Stimulated activated CD4-positive, alpha-beta T cell treated with anti-CD3 and anti-CD28 coated beads, Interleukin-4, amount 100 ng/mL, for 48 hours (primary cell): Measurements from ENCODE around the gene MELTF.
A peak's percentile ranks its signal among the peaks of the same experiment; 100 is the strongest.

ENCODE experiments used
- DNase-seq, 2 donors: peaks; one replicate each; pipeline ENCODE4 v3.0.0-alpha.2; 2020; ENCODE audit warnings: low read depth in 2 of 2

Gene MELTF

DNA sequence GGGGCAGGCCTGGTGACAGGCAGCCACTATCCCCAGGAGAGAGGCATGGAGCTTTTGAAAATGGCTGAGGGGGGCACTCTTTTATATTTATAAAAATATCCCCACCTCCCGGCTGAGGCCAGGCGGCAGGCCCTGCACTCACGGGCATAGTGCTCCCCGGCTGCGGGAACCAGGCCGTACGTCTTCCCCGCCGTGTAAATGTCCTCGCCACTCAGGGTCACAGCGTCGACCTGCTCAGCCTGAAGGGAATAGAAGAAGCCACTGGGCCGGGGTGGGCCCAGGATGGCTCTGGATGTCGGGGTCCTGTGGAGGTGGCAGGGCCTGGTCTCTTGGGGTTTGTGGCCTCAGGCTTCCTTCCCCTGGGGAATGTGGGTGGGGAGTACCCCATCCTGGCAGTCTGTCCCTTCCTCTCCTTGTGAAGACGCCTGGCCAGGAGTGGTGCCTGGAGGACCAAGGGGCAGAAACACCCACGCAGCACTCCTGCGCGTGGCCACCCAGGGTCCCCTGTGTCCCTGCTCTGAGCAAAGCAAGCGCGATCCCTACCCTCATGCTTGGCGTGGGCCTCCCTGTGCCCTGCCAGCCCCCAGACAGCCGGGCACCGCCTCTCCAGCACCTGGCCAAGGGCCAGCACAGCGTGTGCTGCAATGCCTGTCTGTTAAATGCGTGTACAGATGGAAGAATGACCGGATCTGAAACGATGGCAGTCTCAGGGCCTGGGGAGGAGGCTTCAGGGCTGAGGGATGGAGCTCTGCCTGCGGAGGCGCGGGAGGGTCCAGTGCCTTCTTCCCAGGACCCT lies 18.9 kb downstream of the MELTF start:
- no peak for DNase-seq

- DNase-seq, result no peak
Observed at GRCh38 chr3:197009532-197010019, 20.0 kb downstream of the MELTF start.

DNA sequence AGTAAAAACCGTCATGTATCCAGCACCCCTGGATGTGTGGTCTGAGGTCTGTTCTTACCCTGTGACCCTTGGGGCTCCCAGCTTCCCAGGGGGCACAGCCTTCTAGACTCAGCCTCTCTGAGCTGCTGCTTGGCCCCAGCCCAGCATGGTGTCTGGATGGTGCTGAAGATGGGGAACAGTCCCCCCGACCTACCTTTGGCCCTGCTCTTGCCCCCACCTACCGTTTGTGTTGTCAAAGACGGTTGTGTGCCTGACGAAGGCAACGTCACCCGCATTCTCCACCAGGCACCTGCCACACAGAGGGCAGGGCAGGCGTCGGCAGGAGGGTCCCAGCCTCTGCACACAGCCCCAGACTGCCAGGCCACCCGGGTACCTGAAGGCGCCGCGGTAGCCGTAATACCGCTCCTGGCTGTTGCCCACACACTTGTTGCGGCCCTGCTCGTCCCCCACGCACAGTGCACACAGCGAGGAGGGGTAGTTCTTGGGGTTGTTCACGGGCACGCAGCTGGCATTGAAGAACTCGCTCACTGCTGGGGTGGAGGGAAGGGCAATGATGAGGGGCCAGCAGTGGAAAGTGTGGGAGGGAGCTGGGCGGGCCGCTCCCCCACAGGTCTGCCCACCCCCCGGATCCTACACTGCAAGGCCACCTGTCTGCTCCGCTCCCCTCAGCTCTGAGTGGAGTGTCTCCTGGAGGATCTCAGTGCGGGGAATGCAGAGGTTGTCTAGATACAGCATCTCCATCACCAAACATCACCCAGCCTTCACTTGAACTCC lies 21.0 kb downstream of the MELTF start:
- no peak for DNase-seq

DNA sequence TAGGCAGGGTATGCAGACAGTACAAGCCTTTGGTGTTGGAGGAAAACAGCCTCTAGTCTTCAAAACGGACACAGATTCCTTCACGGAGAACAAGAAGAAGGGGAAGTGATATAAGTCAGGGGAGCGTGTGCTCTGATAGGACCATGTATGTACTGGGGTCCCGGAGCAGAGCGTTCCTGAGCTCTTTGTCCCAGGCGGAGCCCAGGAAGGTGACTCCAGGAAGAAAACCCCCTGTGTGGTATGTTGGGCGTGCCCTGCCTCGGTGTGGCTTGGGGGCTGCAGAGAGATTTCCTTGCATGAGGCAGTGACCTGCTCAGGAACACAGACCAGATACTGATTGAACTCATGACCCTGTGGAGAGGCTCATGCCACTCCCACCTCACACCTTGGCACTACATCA lies 21.7 kb downstream of the MELTF start:
- DNase-seq, result no peak

GRCh38 chr3:197007296-197007940 lies 22.2 kb downstream of the MELTF start:
- no peak for DNase-seq

GRCh38 chr3:197006860-197007259 lies 22.8 kb downstream of the MELTF start:
- DNase-seq, result no peak

DNA sequence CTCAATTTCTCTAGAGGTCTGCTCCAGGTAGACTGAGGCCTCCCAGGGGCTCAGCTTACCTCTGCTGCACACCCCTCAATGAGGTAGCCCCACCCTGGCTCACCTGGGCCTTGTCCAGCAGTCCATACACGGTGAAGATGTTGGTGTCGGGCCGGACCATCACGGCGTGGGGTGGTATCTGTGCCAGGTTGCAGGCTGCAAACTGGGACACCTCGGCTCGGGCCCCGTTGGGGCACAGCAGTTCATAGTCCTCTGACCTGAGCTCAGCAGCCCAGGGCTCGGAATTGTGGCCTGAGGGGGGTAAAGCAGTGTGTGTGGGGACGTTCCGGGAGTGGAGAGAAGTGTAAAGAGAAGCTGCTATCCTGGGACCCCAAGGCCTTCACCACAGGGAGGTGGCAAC lies 23.2 kb downstream of the MELTF start:
- no peak for DNase-seq

- peak in 1 of 2 donors; percentile 22 for DNase-seq
Observed at GRCh38 chr3:197003461-197004385, 25.9 kb downstream of the MELTF start.

GRCh38 chr3:197002701-197003454 lies 26.7 kb downstream of the MELTF start:
- peak; percentile 68 to 78 for DNase-seq

GRCh38 chr3:197001972-197002700 lies 27.5 kb downstream of the MELTF start:
- DNase-seq, result no peak

DNA sequence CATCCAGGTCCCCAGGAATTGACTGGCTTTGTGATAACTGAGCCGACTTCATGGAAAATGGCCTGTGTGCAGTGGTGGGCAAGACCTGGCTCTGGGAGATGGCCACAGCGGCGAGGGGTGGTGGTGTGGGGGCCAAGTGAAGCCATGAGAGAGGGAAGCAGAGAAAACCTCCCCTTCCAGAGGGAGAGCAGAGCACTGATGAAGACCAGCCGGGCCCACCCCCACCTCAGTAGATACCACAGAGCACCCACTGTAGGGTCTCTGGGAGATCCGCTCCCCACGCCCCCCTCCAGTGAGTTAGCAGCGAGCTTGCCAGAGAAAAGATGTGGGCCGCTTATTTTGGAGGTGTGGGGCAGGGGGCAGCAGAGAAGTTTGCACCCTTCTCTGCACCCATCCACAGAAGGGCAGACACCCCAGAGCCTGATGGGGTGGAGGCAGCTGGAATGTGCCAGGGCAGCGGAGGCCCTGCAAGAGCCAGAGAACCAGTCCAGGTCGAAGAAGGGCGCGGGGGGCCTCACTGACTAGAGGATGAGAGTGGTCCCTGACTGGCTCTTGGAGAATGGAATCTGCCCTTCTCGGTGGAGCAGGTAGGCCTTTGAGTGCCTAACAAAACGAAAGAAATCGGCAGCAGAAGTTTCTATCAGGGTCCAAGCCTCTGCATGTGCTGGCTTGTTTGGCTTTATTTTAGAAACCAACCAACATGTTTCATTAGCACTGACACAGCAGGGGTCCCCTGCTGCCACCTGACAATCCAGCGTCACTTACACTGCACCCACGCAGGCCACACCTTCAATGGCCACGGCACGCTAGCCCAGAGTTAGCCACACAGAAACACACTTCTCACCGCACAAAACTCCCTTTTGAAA lies 28.3 kb downstream of the MELTF start:
- DNase-seq, result no peak

GRCh38 chr3:197000211-197000610 lies 29.4 kb downstream of the MELTF start:
- no peak for DNase-seq

GRCh38 chr3:196998966-196999760 lies 30.5 kb downstream of the MELTF start:
- no peak for DNase-seq

DNA sequence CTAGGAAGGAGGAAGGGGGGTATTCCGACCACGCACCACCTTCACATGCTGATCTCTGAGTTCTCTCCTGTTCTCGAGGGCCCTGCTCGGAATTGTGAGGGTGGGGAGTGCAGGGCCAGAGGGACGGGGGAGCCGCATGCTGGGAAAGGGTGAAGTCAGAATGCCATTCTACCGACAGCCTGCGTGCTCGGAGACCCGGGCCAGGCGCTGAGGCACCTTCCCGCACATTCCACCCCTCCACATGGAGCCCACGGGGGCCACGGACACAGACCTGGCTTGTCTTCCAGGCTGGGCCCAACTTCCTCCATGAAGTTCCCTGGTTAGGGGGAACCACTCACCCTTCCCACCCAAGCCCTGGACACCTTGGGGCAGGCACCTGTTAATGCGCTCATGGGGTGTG lies 32.3 kb downstream of the MELTF start:
- no peak for DNase-seq

DNA sequence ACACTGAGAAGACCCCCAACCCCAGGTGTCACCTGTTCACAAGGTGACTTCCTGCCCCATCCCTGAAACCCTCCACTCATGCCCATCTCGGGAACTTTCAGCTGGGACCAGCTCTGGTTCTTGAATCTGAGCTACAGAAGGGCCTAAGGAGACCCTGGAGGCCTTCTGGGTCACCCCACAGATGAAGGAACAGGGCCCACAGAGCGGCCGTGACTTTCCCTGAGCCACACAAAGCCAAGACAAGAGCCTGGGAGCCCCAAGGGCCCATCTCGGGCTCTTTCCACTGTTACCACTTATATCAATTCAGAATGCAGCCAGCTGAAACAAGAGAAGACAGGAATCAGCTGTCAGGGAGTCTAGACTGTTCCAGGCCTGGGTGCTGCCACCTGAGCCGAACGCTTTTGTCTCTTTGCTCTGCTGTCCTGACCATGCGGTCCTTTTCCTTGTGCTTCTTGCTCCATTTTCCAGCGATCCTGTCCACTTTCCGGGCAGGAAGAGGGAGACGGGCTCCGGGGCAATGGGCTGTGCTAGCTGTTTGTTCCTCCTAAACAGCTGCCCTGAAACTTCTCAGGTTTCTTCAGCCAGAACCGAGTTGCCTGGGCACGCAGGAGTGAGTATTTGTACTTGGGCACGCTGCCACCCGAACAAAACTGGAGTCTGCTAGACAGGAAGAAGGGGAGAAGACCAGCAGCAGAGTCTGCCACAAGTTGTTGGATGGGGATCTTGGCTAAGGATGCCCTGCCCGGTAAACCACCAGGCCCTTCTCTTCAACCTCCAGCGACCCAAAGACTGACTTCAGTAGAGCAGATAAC lies 33.0 kb downstream of the MELTF start:
- DNase-seq, result no peak

DNA sequence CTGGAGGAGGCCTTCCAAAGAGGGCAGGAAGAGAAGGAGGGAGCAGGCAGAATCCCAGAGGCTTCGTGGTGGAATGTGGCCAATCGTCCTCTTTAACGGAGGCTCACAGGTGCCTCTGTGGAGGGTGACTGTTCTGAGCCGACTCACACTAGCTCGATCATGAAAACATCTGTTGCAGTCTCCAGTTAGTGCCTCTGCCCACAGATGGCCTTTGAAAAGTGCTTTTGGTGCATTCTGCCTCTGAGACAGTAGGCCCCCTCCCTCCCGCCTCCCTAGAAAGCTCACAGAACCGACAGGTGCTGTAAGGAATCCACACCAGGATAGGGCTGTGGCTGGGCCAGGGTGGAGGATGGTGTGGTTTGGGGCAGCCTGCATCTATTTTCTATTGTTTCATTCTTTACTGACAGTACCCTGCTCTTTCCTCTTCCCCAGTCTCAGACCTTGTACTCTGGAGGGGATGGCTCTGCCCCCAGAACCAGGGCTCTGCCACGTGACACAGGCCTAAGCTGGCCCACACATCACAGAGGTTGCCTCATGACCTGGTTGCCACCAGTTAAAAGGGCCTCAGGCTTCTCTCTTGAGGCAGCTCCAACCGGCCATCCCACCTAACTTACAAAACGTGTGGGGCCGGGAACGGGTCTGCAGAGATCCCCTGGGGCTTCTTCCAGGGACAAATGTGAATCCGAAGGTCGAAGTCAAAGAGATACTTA lies 33.8 kb downstream of the MELTF start:
- DNase-seq, result no peak

- no peak for DNase-seq
Observed at GRCh38 chr3:196995027-196995426, 34.6 kb downstream of the MELTF start.
